Measurements from ENCODE around the gene FRZB. TPM values are rescaled to one million over a fixed set of nuclear protein-coding genes. Genes with fewer than 3 reads are reported as not detected.

Gene FRZB
- total RNA-seq, 1 experiment from 2014 or later, result 1.8 TPM

- CTCF ChIA-PET, result no interaction called here
- no peak for DNase-seq (ENCODE audit: low spot score)
- POLR2A ChIA-PET (ENCODE audit: low non-redundant PET), result interaction anchor here (0.6 kb wide), 1 partner anchor 314 kb away, joined by 3 read pairs; no protein-coding TSS in a partner anchor
- Histone ChIP-seq H3K27ac (ENCODE audit: low read depth, low read length, poor library complexity, severe bottlenecking) (no peak overlapping the region), H3K9me3 (ENCODE audit: low read depth, low read length, poor library complexity, severe bottlenecking) (peaks cover 4% of the 10 kb centered on the region), H3K36me3 (ENCODE audit: insufficient read depth, low read length, poor library complexity, severe bottlenecking) (peaks cover 24% of the 10 kb centered on the region), H3K4me3 (ENCODE audit: low read depth, low read length, poor library complexity, severe bottlenecking) (no peak overlapping the region), H3K27me3 (replicated peaks; ENCODE audit: insufficient read depth, low read depth, low read length, poor library complexity) (no peaks in the 10 kb centered on the region), H3K4me1 (ENCODE audit: insufficient read depth, low read length, poor library complexity, severe bottlenecking) (peaks cover 31% of the 10 kb centered on the region)
- BruUV-seq (replicated peaks), result no TSS peak
- intact Hi-C loops (cut with micrococcal nuclease; ENCODE audit: unreplicated experiment), result no loop called here
- no peak for TF ChIP-seq CTCF (conservative IDR thresholded peaks at IDR 0.05; ENCODE audit: low read depth, low read length)
- TF ChIP-seq EZH2 (IDR thresholded peaks at IDR 0.05; ENCODE audit: borderline replicate concordance, low read depth, low read length, poor library complexity, severe bottlenecking), result no peak
Observed at GRCh38 chr2:182906454-182906853, 40.0 kb upstream of the FRZB start.

GRCh38 chr2:182904844-182905243 lies 38.4 kb upstream of the FRZB start:
- CTCF ChIA-PET, result no interaction called here
- no peak for DNase-seq (ENCODE audit: low spot score)
- peaks cover 18% of the 10 kb centered on the region for H3K4me1 ChIP-seq (ENCODE audit: insufficient read depth, low read length, poor library complexity, severe bottlenecking)
- peaks cover 15% of the 10 kb centered on the region for H3K36me3 ChIP-seq (ENCODE audit: insufficient read depth, low read length, poor library complexity, severe bottlenecking)
- H3K9me3 ChIP-seq (ENCODE audit: low read depth, low read length, poor library complexity, severe bottlenecking), result peaks cover 4% of the 10 kb centered on the region
- POLR2A ChIA-PET (ENCODE audit: low non-redundant PET), result no interaction called here
- H3K27me3 ChIP-seq (replicated peaks; ENCODE audit: insufficient read depth, low read depth, low read length, poor library complexity), result no peaks in the 10 kb centered on the region
- no peak overlapping the region for H3K27ac ChIP-seq (ENCODE audit: low read depth, low read length, poor library complexity, severe bottlenecking)
- no peak overlapping the region for H3K4me3 ChIP-seq (ENCODE audit: low read depth, low read length, poor library complexity, severe bottlenecking)
- no TSS peak for BruUV-seq (replicated peaks)
- intact Hi-C loops (cut with micrococcal nuclease; ENCODE audit: unreplicated experiment), result no loop called here
- TF ChIP-seq CTCF (conservative IDR thresholded peaks at IDR 0.05; ENCODE audit: low read depth, low read length) (no peak), EZH2 (IDR thresholded peaks at IDR 0.05; ENCODE audit: borderline replicate concordance, low read depth, low read length, poor library complexity, severe bottlenecking) (no peak)

GRCh38 chr2:182903566-182903965 lies 37.1 kb upstream of the FRZB start:
- POLR2A ChIA-PET (ENCODE audit: low non-redundant PET), result no interaction called here
- Histone ChIP-seq H3K4me1 (ENCODE audit: insufficient read depth, low read length, poor library complexity, severe bottlenecking) (peaks cover 18% of the 10 kb centered on the region), H3K36me3 (ENCODE audit: insufficient read depth, low read length, poor library complexity, severe bottlenecking) (peaks cover 2% of the 10 kb centered on the region), H3K9me3 (ENCODE audit: low read depth, low read length, poor library complexity, severe bottlenecking) (peaks cover 4% of the 10 kb centered on the region), H3K27me3 (replicated peaks; ENCODE audit: insufficient read depth, low read depth, low read length, poor library complexity) (no peaks in the 10 kb centered on the region), H3K27ac (ENCODE audit: low read depth, low read length, poor library complexity, severe bottlenecking) (no peak overlapping the region), H3K4me3 (ENCODE audit: low read depth, low read length, poor library complexity, severe bottlenecking) (no peak overlapping the region)
- no TSS peak for BruUV-seq (replicated peaks)
- CTCF ChIA-PET, result no interaction called here
- intact Hi-C loops (cut with micrococcal nuclease; ENCODE audit: unreplicated experiment), result no loop called here
- TF ChIP-seq EZH2 (IDR thresholded peaks at IDR 0.05; ENCODE audit: borderline replicate concordance, low read depth, low read length, poor library complexity, severe bottlenecking) (no peak), CTCF (conservative IDR thresholded peaks at IDR 0.05; ENCODE audit: low read depth, low read length) (no peak)
- no peak for DNase-seq (ENCODE audit: low spot score)
